Prostate gland (tissue), 2 donors: ENCODE data around the gene FBXL17. TPM values are rescaled to one million over a fixed set of nuclear protein-coding genes. Genes with fewer than 3 reads are reported as not detected.

ENCODE experiments used
- DNase-seq: peaks from one replicate; pipeline ENCODE4 v3.0.0-alpha.2; 2019; ENCODE audit warnings: low spot score
- H3K27ac ChIP-seq, 2 donors: fragments of 200-600 bp; sonication (generic); 2 replicates each; pipeline ENCODE4 v1.5.1; 2017 to 2019
- H3K27me3 ChIP-seq: fragments of 200-600 bp; sonication (generic); replicated peaks from 2 replicates; pipeline ENCODE4 v1.5.1; 2019; ENCODE audit not compliant: insufficient read depth
- H3K36me3 ChIP-seq, 2 donors: fragments of 200-600 bp; sonication (generic); 1 replicate in 1 of 2; 2 replicates in 1 of 2; pipeline versions ENCODE4 v1.5.1 to v1.8.1; 2017 to 2019
- H3K4me1 ChIP-seq: fragments of 200-600 bp; sonication (generic); replicated peaks from 2 replicates; pipeline ENCODE4 v1.5.1; 2019
- H3K4me3 ChIP-seq, 2 donors: fragments of 200-600 bp; sonication (generic); 2 replicates each; pipeline ENCODE4 v1.5.1; 2017 to 2019
- H3K9me3 ChIP-seq: fragments of 200-600 bp; sonication (generic); 2 replicates; pipeline ENCODE4 v1.5.1; 2017
- POLR2A ChIP-seq: fragments of 450-650 bp; IDR thresholded peaks from one replicate; pipeline ENCODE4 v1.6.1; 2016; ENCODE audit warnings: antibody characterized with exemption, mild to moderate bottlenecking
- POLR2AphosphoS5 ChIP-seq: sonication (generic); formaldehyde crosslinking; IDR thresholded peaks from one replicate; pipeline ENCODE4 v1.6.1; 2017; ENCODE audit warnings: antibody characterized with exemption
- WGBS: methylation state at CpG from one replicate; pipeline ENCODE4 v1.1.5; 2018; 5-methylcytosine and 5-hydroxymethylcytosine counted together
- intact Hi-C: fragments of 100-400 bp; cut with DNase I; formaldehyde crosslinking; loops from one replicate; pipeline ENCODE4 v1.14.2; 2022
- total RNA-seq, 2 donors: library from RNA; depleted of rRNA; stranded (reverse); fragments of >200 nt; gene quantifications; one replicate each; pipeline ENCODE4 v1.1.0, GENCODE V29; 2016
- TF ChIP-seq, protein P1 (sequence below), 4 experiments: fragments of 200-600 bp in 2 of 4; fragments of 450-650 bp in 2 of 4; sonication (generic) in 2 of 4; IDR thresholded peaks; 1 replicate in 3 of 4; 2 replicates in 1 of 4; pipeline ENCODE4 v1.5.1; 2016 to 2019; ENCODE audit warnings: antibody characterized with exemption in 4 of 4, mild to moderate bottlenecking in 2 of 4, moderate library complexity in 2 of 4

FBXL17 gene
- total RNA-seq, 2 donors from 2014 or later: 14.8 to 30.4 TPM

DNA sequence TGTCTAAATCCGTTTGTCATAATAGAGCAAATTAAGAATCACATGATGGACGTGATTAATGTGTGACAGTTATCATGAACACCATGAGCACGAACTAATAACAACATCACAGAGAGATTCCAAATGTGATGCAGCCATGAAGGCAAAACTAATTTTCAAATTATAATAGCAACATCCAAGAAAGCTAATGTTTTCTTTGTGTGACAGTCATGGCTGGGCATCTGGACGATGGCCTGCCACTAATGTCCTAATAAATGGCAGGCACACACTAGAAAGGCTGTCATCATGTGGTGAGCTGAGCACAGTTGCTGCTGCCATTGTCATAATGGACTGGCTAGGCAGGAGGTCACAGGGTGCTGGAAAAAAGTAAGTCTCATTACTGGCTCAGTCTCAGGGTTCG lies 431.1 kb downstream of the FBXL17 start:
- no peak overlapping the region for H3K4me3 ChIP-seq
- no peaks in the 10 kb centered on the region for H3K9me3 ChIP-seq
- DNase-seq: no peak
- H3K27me3 ChIP-seq: no peaks in the 10 kb centered on the region
- no peaks in the 10 kb centered on the region for H3K4me1 ChIP-seq
- no peak overlapping the region for H3K27ac ChIP-seq
- no peaks in the 10 kb centered on the region for H3K36me3 ChIP-seq
- intact Hi-C loops: no loop called here
- TF ChIP-seq POLR2AphosphoS5 (no peak), POLR2A (no peak)
- TF ChIP-seq, protein P1, sequence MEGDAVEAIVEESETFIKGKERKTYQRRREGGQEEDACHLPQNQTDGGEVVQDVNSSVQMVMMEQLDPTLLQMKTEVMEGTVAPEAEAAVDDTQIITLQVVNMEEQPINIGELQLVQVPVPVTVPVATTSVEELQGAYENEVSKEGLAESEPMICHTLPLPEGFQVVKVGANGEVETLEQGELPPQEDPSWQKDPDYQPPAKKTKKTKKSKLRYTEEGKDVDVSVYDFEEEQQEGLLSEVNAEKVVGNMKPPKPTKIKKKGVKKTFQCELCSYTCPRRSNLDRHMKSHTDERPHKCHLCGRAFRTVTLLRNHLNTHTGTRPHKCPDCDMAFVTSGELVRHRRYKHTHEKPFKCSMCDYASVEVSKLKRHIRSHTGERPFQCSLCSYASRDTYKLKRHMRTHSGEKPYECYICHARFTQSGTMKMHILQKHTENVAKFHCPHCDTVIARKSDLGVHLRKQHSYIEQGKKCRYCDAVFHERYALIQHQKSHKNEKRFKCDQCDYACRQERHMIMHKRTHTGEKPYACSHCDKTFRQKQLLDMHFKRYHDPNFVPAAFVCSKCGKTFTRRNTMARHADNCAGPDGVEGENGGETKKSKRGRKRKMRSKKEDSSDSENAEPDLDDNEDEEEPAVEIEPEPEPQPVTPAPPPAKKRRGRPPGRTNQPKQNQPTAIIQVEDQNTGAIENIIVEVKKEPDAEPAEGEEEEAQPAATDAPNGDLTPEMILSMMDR (IDR thresholded peaks at IDR 0.05): no peak
- 91% methylated on average over 5 of the region's 5 CpGs for WGBS

- Histone ChIP-seq H3K4me3 (no peak overlapping the region), H3K4me1 (no peaks in the 10 kb centered on the region), H3K36me3 (no peaks in the 10 kb centered on the region), H3K27ac (no peak overlapping the region), H3K9me3 (no peaks in the 10 kb centered on the region), H3K27me3 (no peaks in the 10 kb centered on the region)
- TF ChIP-seq POLR2A (no peak), POLR2AphosphoS5 (no peak)
- TF ChIP-seq, protein P1 (IDR thresholded peaks at IDR 0.05): no peak
- 86% methylated on average over 6 of the region's 6 CpGs for WGBS
- no peak for DNase-seq
- intact Hi-C loops: no loop called here
These were observed 432.1 kb downstream of the FBXL17 start for GRCh38 chr5:107949688-107950341.

DNA sequence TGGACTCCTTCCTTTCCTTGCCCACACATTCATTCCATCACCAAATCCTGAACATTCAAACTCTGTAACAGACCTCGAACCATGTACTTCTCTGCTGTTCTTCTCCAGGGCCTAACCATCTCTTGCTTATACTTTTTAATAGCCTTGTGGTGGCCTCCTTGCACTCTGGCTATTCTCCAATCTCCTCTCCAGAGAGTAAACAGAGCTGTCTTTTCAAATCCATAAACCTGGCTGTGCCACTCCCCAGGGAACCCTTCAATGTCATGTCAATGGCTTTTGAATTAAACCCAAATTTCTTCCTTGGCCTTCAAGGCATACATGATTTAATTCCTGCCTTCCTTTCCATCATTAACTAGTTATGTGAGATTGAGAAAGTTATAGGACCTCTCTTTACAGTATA lies 433.5 kb downstream of the FBXL17 start:
- Histone ChIP-seq H3K4me3 (no peak overlapping the region), H3K4me1 (no peaks in the 10 kb centered on the region), H3K9me3 (no peaks in the 10 kb centered on the region), H3K27me3 (no peaks in the 10 kb centered on the region), H3K27ac (no peak overlapping the region), H3K36me3 (no peaks in the 10 kb centered on the region)
- WGBS: 85% methylated on average over 1 of the region's 1 CpG
- DNase-seq: no peak
- intact Hi-C loops: no loop called here
- TF ChIP-seq POLR2AphosphoS5: no peak
- no peak for TF ChIP-seq POLR2A
- TF ChIP-seq, protein P1 (IDR thresholded peaks at IDR 0.05): no peak

- Histone ChIP-seq H3K9me3 (no peaks in the 10 kb centered on the region), H3K27ac (no peak overlapping the region), H3K4me1 (no peaks in the 10 kb centered on the region), H3K27me3 (no peaks in the 10 kb centered on the region), H3K4me3 (no peak overlapping the region), H3K36me3 (no peaks in the 10 kb centered on the region)
- WGBS: 66% methylated on average over 2 of the region's 2 CpGs
- intact Hi-C loops: no loop called here
- no peak for DNase-seq
- no peak for TF ChIP-seq POLR2AphosphoS5
- TF ChIP-seq, protein P1 (IDR thresholded peaks at IDR 0.05): no peak
These were observed 436.8 kb downstream of the FBXL17 start for GRCh38 chr5:107945061-107945460.

DNA sequence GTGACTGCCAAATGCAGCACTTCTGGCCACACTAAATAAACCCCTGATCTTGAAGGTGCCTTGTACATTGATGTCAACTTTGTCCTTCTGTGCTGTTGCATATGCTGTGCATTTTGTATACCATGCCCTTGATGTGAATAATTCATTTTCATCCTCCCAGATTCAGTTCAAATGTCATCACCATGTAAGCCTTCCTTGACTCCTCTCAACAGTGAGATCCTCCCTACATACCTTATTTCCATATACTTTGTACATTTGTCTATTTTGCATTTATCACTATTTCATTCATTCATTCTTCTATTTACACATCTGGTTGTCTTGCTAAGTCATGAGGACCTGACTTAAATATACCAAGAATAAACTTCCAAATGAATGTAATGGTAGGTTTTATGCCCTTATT lies 438.0 kb downstream of the FBXL17 start:
- no peaks in the 10 kb centered on the region for H3K9me3 ChIP-seq
- no peaks in the 10 kb centered on the region for H3K4me1 ChIP-seq
- DNase-seq: no peak
- H3K27ac ChIP-seq: no peak overlapping the region
- H3K4me3 ChIP-seq: no peak overlapping the region
- intact Hi-C loops: no loop called here
- no peaks in the 10 kb centered on the region for H3K36me3 ChIP-seq
- no peaks in the 10 kb centered on the region for H3K27me3 ChIP-seq
- TF ChIP-seq, protein P1 (IDR thresholded peaks at IDR 0.05): no peak
- no peak for TF ChIP-seq POLR2A
- TF ChIP-seq POLR2AphosphoS5: no peak
